Thyroid gland (tissue), 4 donors: ENCODE results near the gene CFAP299.

ENCODE experiments used
- CTCF ChIP-seq, 6 experiments: fragments of 200-600 bp in 3 of 6; fragments of 450-650 bp in 3 of 6; sonication (generic) in 3 of 6; IDR thresholded peaks; one replicate each; pipeline ENCODE4 v1.5.1; 2016 to 2019; ENCODE audit warnings: antibody characterized with exemption in 6 of 6, mild to moderate bottlenecking in 2 of 6, inconsistent platforms in 1 of 6, moderate library complexity in 1 of 6
- POLR2A ChIP-seq, 2 donors: fragments of 450-650 bp; IDR thresholded peaks; one replicate each; pipeline ENCODE4 v1.6.1; 2017; ENCODE audit warnings: antibody characterized with exemption in 2 of 2, mild to moderate bottlenecking in 2 of 2, moderate library complexity in 1 of 2

- TF ChIP-seq POLR2A (IDR thresholded peaks at IDR 0.05) (no peak), CTCF (IDR thresholded peaks at IDR 0.05) (no peak)
Measured at GRCh38 chr4:80542747-80543146, 207.2 kb downstream of the CFAP299 start.
